Embryonic facial prominence (tissue), 1 donor: ENCODE data around the gene MRM3.
"Not testable (repeated sequence)": the region's sequence is repeated elsewhere in the genome, so short reads cannot be mapped to it uniquely, and the experiment has no call there.

Source experiments
- DNase-seq: peaks from one replicate; pipeline ENCODE4 v3.0.0-alpha.2; 2016; ENCODE audit errors: extremely low spot score

MRM3 gene

GRCh38 chr17:781805-782731 lies at the start of gene MRM3, which contains the start of gene GLOD4:
Gene MRM3, plus strand, starts transcription at chr17:782353. Its CDS starts 26 bp downstream, at chr17:782379.
Gene GLOD4, minus strand, starts transcription at chr17:782280. Its CDS starts 25 bp downstream, at chr17:782255.
- peak; percentile 66 for DNase-seq

DNA sequence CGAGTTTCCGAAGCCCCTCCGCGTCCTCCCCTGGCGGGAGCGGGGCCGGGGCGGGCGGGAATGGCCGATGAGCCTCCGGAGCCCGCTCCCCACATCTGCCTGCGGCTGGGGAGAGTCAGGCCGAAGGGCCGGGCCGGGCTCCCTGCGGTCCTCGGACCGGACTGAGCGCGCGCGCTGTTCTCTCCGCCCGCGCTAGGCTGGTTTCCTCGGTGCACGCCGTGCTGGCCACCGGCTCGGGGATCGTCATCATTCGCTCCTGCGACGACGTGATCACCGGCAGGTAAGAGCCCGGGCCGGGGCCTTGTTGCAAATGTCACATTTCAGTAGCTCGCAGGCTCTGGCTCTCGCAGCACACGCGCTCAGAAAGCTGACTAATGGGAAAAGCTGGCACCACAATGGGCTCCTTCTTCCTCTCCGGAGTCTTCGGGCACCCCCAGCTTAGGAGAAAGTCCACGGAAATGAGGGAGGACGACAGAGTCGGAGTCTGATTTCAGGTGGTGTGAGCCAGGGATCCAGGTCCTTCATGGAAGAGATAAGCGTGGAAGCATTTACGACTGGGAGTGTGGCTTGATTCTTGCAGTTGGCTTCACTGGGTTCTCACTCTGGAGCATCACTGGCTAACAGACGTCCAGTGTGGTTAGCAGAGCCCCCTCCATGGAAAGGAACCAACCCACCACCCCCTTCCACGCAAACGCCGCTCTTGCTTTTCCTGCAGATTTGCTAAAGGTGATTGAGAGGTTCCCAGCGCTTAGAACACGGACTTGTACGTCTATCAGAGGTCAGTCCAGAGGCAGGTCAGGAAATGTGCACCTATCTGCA lies 49.0 kb upstream of the MRM3 start:
- DNase-seq, result no peak

DNA sequence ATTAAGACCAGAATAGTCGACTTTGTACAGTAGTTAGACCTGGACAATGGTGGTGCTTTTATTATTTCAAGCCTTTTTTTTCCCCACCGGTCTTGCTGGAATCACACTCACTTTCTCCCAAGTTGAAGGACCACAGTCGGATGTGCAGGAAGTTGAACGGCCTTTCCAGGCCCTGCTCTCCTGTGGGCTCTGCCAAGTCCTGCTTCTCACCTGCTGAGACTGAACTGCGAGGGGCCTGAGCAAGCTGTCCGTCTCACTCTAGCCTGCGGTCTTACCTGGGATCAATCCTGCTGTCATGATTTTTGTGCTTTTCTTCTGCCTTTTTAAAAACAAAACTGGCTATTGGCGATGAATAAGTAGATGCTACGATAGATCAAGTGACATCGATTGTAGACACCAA lies 48.4 kb upstream of the MRM3 start:
- no peak for DNase-seq

DNA sequence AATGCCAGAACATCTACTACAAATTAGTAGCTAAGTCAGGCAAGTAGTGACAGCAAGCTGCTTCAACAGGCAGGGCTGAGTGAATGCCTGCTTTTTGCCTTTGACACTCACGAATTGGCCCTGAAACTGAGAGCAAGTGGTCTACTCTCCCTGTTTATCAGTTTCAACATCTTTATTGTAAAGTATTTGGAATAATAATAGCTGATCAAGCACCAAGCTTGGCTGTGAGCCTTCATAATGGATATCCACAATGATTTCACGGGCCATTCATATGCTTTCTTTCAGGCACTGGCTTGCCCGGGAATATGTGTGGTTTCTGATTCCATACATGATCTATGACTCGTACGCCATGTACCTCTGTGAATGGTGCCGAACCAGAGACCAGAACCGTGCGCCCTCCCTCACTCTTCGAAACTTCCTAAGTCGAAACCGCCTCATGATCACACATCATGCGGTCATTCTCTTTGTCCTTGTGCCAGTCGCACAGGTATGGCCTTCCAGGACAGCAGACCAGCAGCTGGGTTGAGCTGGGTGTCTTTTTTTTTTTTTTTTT lies 44.5 kb upstream of the MRM3 start:
- no peak for DNase-seq

GRCh38 chr17:740240-741017 lies 41.7 kb upstream of the MRM3 start:
- DNase-seq, result no peak

- no peak for DNase-seq
Observed at GRCh38 chr17:742147-742793, 39.9 kb upstream of the MRM3 start.

DNA sequence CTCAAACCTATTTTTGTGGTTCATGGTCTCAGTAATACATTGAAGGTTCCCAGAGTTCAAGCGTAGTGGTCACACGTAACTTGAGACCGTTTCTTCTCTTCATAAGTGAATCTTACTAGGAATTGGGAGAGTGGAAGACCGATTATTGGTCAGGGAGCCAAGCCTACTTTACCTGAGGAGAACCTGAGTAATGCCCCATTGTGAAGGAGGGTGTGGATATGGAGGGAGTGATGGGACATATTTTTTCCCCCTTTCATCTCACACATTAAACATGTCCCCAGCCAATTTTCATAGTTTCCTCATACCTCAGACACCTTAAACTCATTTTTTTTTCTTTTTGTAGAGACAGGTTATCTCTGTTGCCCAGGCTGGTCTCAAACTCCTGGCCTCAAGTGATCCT lies 39.0 kb upstream of the MRM3 start:
- DNase-seq, result no peak

- no peak for DNase-seq
Observed at GRCh38 chr17:744937-745336, 37.2 kb upstream of the MRM3 start.

GRCh38 chr17:745406-745805 lies 36.7 kb upstream of the MRM3 start:
- no peak for DNase-seq

DNA sequence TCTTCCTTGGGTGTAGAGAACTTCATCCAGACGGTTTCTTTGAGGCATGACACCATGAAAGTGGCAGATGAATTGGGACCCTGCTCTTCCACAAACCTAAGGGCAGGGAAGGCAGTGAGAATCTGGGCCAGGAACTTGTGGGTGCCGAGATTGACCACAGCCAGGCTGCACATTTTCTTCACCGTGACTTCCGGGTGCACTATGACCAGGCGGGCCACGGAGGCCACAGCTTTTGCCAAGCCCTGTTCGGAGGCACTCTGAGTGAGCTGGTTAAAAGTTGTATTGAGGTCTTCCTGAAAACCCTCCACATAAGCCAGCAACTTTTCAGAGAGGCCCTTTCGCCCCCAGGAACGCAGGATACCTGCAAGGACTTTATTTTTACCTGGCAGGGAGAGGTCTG lies 36.0 kb upstream of the MRM3 start:
- no peak for DNase-seq

DNA sequence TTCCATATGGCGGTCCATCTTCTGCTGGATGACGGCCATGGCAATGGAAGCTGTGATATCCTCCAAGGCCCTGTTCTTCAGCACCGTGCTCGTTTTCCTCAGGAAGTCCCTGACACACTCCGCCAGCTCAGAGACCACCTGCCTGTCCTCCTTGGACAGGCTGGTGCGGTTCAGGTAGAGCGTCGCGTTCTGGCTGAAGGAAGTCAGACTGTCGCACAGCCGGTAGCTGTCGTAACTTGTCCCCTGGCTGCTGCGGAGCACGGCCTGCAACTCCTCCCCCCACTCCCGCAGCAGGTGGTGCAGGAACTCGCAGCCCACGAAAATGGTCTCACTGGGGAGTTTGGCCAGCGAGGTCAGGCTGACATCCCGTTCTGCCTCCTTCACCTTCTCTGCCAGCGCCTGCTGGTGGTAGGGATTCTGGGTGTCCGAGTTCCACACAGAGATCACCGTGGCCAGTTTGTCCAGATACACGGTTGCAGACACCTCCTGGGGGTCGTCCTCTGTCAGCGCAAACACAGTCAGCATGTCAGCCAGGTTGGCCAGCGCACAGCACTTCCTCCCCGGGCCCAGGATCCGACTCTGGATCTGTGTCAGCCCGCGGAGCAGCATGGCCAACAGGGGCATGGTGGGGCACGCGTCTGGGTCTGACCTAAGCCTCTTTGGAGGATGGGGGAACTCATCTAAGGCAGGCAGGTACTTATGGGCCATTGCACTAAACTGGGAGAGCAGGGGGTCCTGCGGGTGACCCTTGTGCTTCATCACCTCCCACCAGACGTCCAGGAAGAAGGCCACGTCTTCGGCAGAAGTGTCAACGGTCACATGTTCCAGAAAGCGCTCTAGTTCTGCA lies 35.1 kb upstream of the MRM3 start:
- no peak for DNase-seq

DNA sequence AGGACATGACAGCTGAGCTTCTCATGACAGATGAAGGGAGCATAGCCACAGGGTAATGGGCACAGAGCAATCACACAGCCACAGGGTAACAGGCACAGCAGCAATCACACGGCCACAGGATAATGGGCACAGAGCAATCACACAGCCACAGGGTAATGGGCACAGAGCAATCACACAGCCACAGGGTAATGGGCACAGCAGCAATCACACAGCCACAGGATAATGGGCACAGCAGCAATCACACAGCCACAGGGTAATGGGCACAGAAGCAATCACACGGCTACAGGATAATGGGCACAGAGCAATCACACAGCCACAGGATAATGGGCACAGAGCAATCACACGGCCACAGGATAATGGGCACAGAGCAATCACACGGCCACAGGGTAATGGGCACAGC lies 33.5 kb upstream of the MRM3 start:
- DNase-seq, result not testable (repeated sequence)

GRCh38 chr17:749359-749758 lies 32.8 kb upstream of the MRM3 start:
- not testable (repeated sequence) for DNase-seq

DNA sequence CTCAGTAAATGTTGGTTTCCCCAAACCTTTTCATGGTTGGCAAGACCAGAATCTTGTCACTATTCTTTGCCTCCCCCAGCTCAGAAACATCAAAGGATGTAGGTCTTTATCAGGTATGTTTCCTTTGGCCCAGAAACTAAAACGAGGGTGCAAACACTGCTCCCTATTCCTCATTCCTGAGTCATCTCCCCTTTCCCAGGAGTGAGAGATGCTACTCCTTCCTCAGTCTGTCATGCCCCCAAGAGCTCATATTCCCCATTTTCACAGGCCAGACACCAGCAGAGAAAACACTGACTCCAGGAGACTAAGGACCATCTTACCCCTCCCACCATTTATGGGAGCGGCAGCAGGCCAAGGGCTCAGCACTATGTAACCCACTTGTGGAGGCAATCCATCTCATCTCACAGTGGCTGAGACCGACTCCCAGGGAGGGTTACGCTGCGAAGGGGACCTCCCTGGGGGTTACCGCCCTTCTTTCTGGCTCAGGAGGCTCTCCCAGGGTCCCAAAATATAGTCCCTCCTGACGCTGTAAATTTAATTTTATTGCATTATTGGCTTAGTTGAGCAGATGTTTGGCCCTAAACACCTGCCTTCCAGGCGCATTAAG lies 31.6 kb upstream of the MRM3 start:
- DNase-seq, result no peak

DNA sequence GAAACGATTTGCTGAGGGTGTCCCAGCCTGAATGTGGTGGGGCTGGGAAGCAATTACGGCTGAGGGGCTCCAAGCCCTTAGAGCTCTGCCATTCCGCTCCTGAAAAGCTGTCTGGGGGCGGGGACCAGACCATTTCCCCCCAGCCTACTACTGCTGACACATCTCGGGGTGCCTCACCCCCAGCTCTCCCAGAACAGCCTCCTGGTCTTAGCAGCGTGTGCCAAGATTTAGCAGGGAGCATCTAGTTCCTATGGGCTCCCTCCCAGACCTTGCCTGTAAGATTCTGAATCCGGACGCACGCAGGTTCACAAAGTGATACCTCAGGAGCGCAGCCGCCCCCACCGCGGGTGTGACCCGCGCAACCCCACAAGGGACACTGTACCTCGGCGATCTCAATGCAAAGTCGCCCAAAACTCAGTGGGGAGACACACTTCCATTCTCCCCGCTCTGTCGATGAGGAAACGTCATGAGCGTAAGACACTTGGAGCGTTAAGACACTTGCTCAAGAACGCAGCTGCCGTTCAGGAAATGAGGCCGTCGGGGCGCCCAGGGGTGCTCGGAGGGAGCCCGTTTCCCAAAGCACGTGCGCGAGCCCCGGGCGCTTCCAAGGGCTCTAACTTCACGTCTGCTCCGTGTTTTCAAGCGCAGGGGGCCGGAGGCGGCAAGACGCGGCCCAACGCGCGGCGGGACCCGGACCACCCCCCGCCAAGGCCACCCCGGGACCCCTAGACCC lies 30.7 kb upstream of the MRM3 start:
- DNase-seq, result no peak

DNA sequence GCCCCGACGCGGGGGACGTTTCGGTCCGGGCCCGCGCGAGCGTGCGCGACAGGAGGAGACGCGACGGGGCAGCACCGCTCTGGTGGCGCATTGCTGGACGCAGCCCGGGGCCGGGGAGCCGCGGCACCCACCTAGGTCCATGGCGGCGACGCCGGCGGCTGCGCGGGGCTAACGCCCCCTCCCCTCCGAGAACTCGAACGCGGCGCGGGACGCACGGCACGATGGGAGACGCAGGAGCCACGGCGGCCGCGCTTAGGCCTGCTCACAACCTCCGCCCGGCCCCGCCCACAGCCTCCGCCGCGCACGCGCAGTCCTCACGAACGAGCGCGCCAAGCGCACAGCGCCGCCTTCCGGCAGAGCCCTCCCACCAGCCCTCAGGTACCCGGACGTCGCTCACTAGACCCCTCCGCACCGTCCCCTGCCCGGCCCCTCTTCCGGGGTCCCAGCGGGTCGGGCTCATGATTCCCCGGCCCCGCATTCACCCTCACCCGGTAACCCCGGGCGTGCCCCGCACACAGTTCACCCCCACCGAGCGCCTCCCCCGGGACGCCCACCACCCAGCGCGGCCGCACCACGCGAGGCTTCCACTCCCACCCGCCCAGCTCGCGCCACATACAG lies 30.0 kb upstream of the MRM3 start, which contains the start of gene GEMIN4:
GEMIN4 (minus strand) TSS at position 263 of the 618 bp plus-strand sequence; CDS start at position 141, 122 bp downstream.
- DNase-seq, result peak; percentile 82

DNA sequence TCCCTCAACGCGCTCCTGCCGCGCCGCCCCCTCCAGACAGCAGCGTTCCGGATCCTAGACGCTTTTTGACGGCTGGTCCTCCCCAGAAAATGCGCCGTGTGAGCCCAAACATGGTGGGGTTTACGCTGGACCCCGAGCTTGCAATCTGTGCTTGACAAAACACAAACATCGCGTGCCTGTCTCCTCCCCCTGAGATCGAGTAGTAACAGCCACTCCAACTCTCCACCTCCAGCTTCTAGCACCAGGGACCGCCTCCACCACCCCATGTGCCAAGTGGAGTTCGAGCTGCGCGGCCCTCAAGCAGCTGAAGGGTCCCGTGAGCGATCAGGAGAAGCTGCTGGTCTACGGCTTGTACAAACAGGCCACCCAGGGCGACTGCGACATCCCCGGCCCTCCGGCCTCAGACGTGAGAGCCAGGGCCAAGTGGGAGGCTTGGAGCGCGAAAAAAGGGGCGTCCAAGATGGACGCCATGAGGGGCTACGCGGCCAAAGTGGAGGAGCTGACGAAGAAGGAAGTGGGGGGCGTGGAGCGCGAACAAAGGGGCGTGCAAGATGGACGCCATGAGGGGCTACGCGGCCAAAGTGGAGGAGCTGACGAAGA lies 29.4 kb upstream of the MRM3 start:
- peak; percentile 42 for DNase-seq

DNA sequence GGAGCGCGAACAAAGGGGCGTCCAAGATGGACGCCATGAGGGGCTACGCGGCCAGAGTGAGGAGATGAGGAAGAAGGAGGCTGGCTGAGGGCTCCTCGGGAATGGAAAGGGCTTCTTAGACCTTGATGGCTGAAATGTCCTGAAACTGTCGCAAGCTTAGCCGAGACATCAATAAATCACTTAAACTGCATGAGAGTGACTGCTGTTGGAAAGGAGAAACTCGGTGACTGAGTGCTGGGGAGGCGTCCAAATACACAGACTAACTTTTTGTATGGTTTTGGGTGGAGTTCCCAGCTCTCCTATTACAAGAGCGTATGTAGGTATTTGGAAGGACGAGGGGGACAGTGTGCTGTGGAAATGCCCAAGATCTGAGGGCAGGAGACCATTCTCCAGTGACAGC lies 28.7 kb upstream of the MRM3 start:
- no peak for DNase-seq
